ENCODE data around the gene NOP10. TPM values are rescaled to one million over a fixed set of nuclear protein-coding genes. Genes with fewer than 3 reads are reported as not detected.
"Not testable (repeated sequence)": the region's sequence is repeated elsewhere in the genome, so short reads cannot be mapped to it uniquely, and the experiment has no call there.

The NOP10 gene
- total and polyA plus RNA-seq, 2 of the 13 experiments (the other 11 are each of a cell fraction or from before 2014, with no cell fraction given), result 239 to 369 TPM

DNA sequence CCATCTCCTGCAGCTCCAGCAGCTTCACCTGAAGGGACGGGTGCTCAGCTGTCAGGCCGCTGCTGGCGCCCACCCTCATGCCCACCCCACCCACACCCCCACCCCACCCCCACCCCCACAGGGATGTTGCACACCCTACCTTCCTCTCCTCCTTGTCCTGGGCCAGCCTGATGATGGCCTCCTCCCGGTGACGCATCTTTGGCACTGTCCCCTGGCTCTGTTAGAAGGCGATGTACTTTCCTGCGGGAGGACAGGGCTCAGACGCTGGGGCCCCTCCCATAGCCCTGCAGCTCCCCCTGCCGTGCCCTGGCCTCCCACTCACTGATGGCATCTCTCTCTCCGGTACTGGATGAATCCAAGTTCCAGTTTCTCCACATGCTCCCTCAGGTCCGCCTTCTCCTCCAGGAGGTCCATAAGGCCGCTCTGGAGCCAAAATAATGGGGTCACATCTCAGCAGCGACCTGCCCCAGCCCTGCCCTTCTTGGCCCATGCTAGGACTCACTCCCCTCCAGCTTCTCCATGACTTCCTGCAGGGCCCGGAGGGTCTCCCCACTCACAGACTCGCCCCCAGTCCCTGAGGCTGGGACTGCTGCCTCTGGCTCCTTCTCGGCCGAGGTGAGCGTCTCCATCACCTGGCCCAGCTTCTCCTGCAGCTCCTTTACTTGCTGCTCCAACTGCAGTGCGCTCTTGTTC lies 39.0 kb upstream of the NOP10 start:
- H3K36me3 ChIP-seq (replicated peaks in 1 of 2; ENCODE audit: control insufficient read depth in 1 of 2, insufficient read depth in 2 of 2, low read length in 2 of 2); H2AFZ ChIP-seq (ENCODE audit: low read length); H3K9me3 ChIP-seq (ENCODE audit: low read length); H3K9ac ChIP-seq (ENCODE audit: insufficient read depth, low read depth, low read length); intact Hi-C loops (cut with micrococcal nuclease; ENCODE audit: unreplicated experiment); BruUV-seq (replicated peaks); ATAC-seq; H4K20me1 ChIP-seq (ENCODE audit: insufficient read depth, low read length); CTCF ChIA-PET (ENCODE audit: low intra/inter-chr PET ratio, low total read pairs); H3K4me1 ChIP-seq (ENCODE audit: insufficient read depth, low read length); H3K27ac ChIP-seq (ENCODE audit: extremely low read length, insufficient read depth, low read length); in situ Hi-C loops (cut with HindIII; ENCODE audit: extremely low pct_ligation_motif_present, low pct_unique_long_range_greater_than_20kb); DNase-seq (ENCODE audit: low spot score); H3K79me2 ChIP-seq (ENCODE audit: insufficient read depth, low read length); FAIRE-seq; H3K4me3 ChIP-seq (replicated peaks in 1 of 3; ENCODE audit: insufficient read depth in 1 of 3, low read depth in 2 of 3, low read length in 3 of 3); H3K27me3 ChIP-seq (ENCODE audit: control insufficient read depth in 1 of 2, insufficient read depth in 2 of 2, low read length in 2 of 2); POLR2A ChIA-PET; H3K4me2 ChIP-seq (ENCODE audit: low read depth, low read length): not testable (repeated sequence)
- no CpG with 5 or more reads among the region's 19 CpGs for WGBS (ENCODE audit: low lambda C conversion rate)

GRCh38 chr15:34380491-34380890 lies 37.6 kb upstream of the NOP10 start:
- POLR2A ChIA-PET; DNase-seq (ENCODE audit: low spot score); in situ Hi-C loops (cut with HindIII; ENCODE audit: extremely low pct_ligation_motif_present, low pct_unique_long_range_greater_than_20kb); H3K4me1 ChIP-seq (ENCODE audit: insufficient read depth, low read length); H3K27ac ChIP-seq (ENCODE audit: extremely low read length, insufficient read depth, low read length); intact Hi-C loops (cut with micrococcal nuclease; ENCODE audit: unreplicated experiment); H3K79me2 ChIP-seq (ENCODE audit: insufficient read depth, low read length); H3K4me2 ChIP-seq (ENCODE audit: low read depth, low read length); BruUV-seq (replicated peaks); ATAC-seq; FAIRE-seq; H4K20me1 ChIP-seq (ENCODE audit: insufficient read depth, low read length); CTCF ChIA-PET (ENCODE audit: low intra/inter-chr PET ratio, low total read pairs); H3K36me3 ChIP-seq (replicated peaks in 1 of 2; ENCODE audit: control insufficient read depth in 1 of 2, insufficient read depth in 2 of 2, low read length in 2 of 2); H3K9ac ChIP-seq (ENCODE audit: insufficient read depth, low read depth, low read length); H2AFZ ChIP-seq (ENCODE audit: low read length); H3K4me3 ChIP-seq (replicated peaks in 1 of 3; ENCODE audit: insufficient read depth in 1 of 3, low read depth in 2 of 3, low read length in 3 of 3); H3K9me3 ChIP-seq (ENCODE audit: low read length); H3K27me3 ChIP-seq (ENCODE audit: control insufficient read depth in 1 of 2, insufficient read depth in 2 of 2, low read length in 2 of 2): not testable (repeated sequence)
- WGBS (ENCODE audit: low lambda C conversion rate), result 49% methylated on average over 4 of the region's 4 CpGs

GRCh38 chr15:34376856-34377255 lies 33.9 kb upstream of the NOP10 start:
- WGBS (ENCODE audit: low lambda C conversion rate), result 50% methylated on average over 2 of the region's 2 CpGs
- no TSS peak for BruUV-seq (replicated peaks)
- POLR2A ChIA-PET, result no interaction called here
- DNase-seq (ENCODE audit: low spot score), result no peak
- CTCF ChIA-PET (ENCODE audit: low intra/inter-chr PET ratio, low total read pairs), result no interaction called here
- Histone ChIP-seq H3K36me3 (replicated peaks in 1 of 2; ENCODE audit: control insufficient read depth in 1 of 2, insufficient read depth in 2 of 2, low read length in 2 of 2) (no peaks in the 10 kb centered on the region), H3K27ac (ENCODE audit: extremely low read length, insufficient read depth, low read length) (no peak overlapping the region), H2AFZ (ENCODE audit: low read length) (no peak overlapping the region), H3K79me2 (ENCODE audit: insufficient read depth, low read length) (no peaks in the 10 kb centered on the region), H3K4me1 (ENCODE audit: insufficient read depth, low read length) (no peaks in the 10 kb centered on the region), H3K4me3 (replicated peaks in 1 of 3; ENCODE audit: insufficient read depth in 1 of 3, low read depth in 2 of 3, low read length in 3 of 3) (no peak overlapping the region), H4K20me1 (ENCODE audit: insufficient read depth, low read length) (no peaks in the 10 kb centered on the region), H3K4me2 (ENCODE audit: low read depth, low read length) (no peak overlapping the region), H3K9me3 (ENCODE audit: low read length) (no peaks in the 10 kb centered on the region), H3K9ac (ENCODE audit: insufficient read depth, low read depth, low read length) (no peak overlapping the region), H3K27me3 (ENCODE audit: control insufficient read depth in 1 of 2, insufficient read depth in 2 of 2, low read length in 2 of 2) (no peaks in the 10 kb centered on the region; a peak in 1 of 5 replicates)
- FAIRE-seq, result no peak
- ATAC-seq, result no peak
- in situ Hi-C loops (cut with HindIII; ENCODE audit: extremely low pct_ligation_motif_present, low pct_unique_long_range_greater_than_20kb), result loop anchor here (10.0 kb wide), 1 partner anchor 142 kb away; no protein-coding TSS in a partner anchor
- intact Hi-C loops (cut with micrococcal nuclease; ENCODE audit: unreplicated experiment), result no loop called here
- TF ChIP-seq CSRNP2 (CRISPR knock-in tag; conservative IDR thresholded peaks at IDR 0.05; ENCODE audit: low read depth), result no peak
- TF ChIP-seq, protein P1, sequence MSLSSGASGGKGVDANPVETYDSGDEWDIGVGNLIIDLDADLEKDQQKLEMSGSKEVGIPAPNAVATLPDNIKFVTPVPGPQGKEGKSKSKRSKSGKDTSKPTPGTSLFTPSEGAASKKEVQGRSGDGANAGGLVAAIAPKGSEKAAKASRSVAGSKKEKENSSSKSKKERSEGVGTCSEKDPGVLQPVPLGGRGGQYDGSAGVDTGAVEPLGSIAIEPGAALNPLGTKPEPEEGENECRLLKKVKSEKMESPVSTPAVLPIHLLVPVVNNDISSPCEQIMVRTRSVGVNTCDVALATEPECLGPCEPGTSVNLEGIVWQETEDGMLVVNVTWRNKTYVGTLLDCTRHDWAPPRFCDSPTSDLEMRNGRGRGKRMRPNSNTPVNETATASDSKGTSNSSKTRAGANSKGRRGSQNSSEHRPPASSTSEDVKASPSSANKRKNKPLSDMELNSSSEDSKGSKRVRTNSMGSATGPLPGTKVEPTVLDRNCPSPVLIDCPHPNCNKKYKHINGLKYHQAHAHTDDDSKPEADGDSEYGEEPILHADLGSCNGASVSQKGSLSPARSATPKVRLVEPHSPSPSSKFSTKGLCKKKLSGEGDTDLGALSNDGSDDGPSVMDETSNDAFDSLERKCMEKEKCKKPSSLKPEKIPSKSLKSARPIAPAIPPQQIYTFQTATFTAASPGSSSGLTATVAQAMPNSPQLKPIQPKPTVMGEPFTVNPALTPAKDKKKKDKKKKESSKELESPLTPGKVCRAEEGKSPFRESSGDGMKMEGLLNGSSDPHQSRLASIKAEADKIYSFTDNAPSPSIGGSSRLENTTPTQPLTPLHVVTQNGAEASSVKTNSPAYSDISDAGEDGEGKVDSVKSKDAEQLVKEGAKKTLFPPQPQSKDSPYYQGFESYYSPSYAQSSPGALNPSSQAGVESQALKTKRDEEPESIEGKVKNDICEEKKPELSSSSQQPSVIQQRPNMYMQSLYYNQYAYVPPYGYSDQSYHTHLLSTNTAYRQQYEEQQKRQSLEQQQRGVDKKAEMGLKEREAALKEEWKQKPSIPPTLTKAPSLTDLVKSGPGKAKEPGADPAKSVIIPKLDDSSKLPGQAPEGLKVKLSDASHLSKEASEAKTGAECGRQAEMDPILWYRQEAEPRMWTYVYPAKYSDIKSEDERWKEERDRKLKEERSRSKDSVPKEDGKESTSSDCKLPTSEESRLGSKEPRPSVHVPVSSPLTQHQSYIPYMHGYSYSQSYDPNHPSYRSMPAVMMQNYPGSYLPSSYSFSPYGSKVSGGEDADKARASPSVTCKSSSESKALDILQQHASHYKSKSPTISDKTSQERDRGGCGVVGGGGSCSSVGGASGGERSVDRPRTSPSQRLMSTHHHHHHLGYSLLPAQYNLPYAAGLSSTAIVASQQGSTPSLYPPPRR (CRISPR knock-in tag; IDR thresholded peaks at IDR 0.05; ENCODE audit: borderline replicate concordance), result no peak
